ENCODE measurements around the gene NCOA7. TPM values are rescaled to one million over a fixed set of nuclear protein-coding genes. Genes with fewer than 3 reads are reported as not detected.

Gene NCOA7
- total RNA-seq, 1 donor = 52.7 TPM

GRCh38 chr6:125979101-125979500 is 188.3 kb downstream of the NCOA7 start:
- no peak for DNase-seq (ENCODE audit: low read depth)
- no peak overlapping the region for H3K4me3 ChIP-seq (ENCODE audit: low read depth, low read length)
- TF ChIP-seq CTCF (IDR thresholded peaks at IDR 0.05; ENCODE audit: insufficient read depth, low read depth, low read length) = no peak

Small RNA genes within 50 kb of the gene (small RNA-seq; reads per million reads assigned to genes)
- gene RNA5SP216 = not detected

Other genes with a start within 250 kb of the NCOA7 start
- gene HEY2, start 41.3 kb upstream of the NCOA7 start, total RNA-seq = 0.32 TPM in 1 of 2 replicates, not detected in the other
- 14.5 and 23.3 TPM in 2 replicates for gene HINT3, start 165.8 kb downstream of the NCOA7 start, total RNA-seq
- 29.6 and 49.2 TPM in 2 replicates for gene TRMT11, start 195.6 kb downstream of the NCOA7 start, total RNA-seq

Measured in fibroblast of villous mesenchyme (primary cell).